Chondrocyte (in vitro differentiated cells): Measurements from ENCODE around the gene ACSS3. TPM values are rescaled to one million over a fixed set of nuclear protein-coding genes. Genes with fewer than 3 reads are reported as not detected.
A peak's percentile ranks its signal among the peaks of the same experiment; 100 is the strongest.

Experiments
- DNase-seq: peaks from one replicate; pipeline ENCODE4 v3.0.0; 2021; ENCODE audit warnings: mixed read lengths, low spot score
- H3K27ac Mint-ChIP-seq: one replicate; pipeline ENCODE4 v1.8.0; 2021; ENCODE audit warnings: mild to moderate bottlenecking, moderate library complexity, mixed read lengths; ENCODE audit not compliant: unreplicated experiment
- H3K27me3 Mint-ChIP-seq: 2 replicates; pipeline ENCODE4 v1.8.0; 2021; ENCODE audit warnings: low read depth, mixed read lengths
- H3K36me3 Mint-ChIP-seq: 2 replicates; pipeline ENCODE4 v1.8.0; 2021; ENCODE audit warnings: low read depth, mixed read lengths
- H3K4me1 Mint-ChIP-seq: 2 replicates; pipeline ENCODE4 v1.8.0; 2021; ENCODE audit warnings: low read depth, mild to moderate bottlenecking, mixed read lengths
- H3K4me3 Mint-ChIP-seq: one replicate; pipeline ENCODE4 v1.8.0; 2021; ENCODE audit warnings: mild to moderate bottlenecking, moderate library complexity, mixed read lengths; ENCODE audit not compliant: unreplicated experiment
- H3K9me3 Mint-ChIP-seq: 2 replicates; pipeline ENCODE4 v1.8.0; 2021; ENCODE audit warnings: low read depth, mixed read lengths
- CTCF ChIP-seq: fragments of 200-600 bp; sonication (generic); IDR thresholded peaks from 2 replicates; pipeline ENCODE4 v1.5.0; 2021; ENCODE audit warnings: antibody characterized with exemption, mild to moderate bottlenecking, moderate library complexity
- total RNA-seq: library from RNA; stranded (reverse); gene quantifications from 3 replicates; pipeline ENCODE4 v1.2.1, GENCODE V29; 2021

ACSS3 gene
- total RNA-seq, 1 donor from 2014 or later: 2.2 TPM

GRCh38 chr12:81070846-81071245 is 7.0 kb upstream of the ACSS3 start:
- Mint-ChIP-seq H3K36me3 (no peaks in the 10 kb centered on the region), H3K27me3 (peaks cover 11% of the 10 kb centered on the region), H3K4me3 (no peak overlapping the region), H3K4me1 (no peaks in the 10 kb centered on the region), H3K27ac (no peak overlapping the region), H3K9me3 (peaks cover 3% of the 10 kb centered on the region)
- no peak for TF ChIP-seq CTCF
- DNase-seq: no peak

GRCh38 chr12:81075539-81075938 is 2.3 kb upstream of the ACSS3 start:
- H3K4me3 Mint-ChIP-seq: no peak overlapping the region
- H3K27ac Mint-ChIP-seq: no peak overlapping the region
- peaks cover 16% of the 10 kb centered on the region for H3K4me1 Mint-ChIP-seq
- H3K36me3 Mint-ChIP-seq: no peaks in the 10 kb centered on the region
- no peak for DNase-seq
- no peak for TF ChIP-seq CTCF
- no peaks in the 10 kb centered on the region for H3K9me3 Mint-ChIP-seq
- H3K27me3 Mint-ChIP-seq: no peaks in the 10 kb centered on the region

- Mint-ChIP-seq H3K4me1 (peaks cover 16% of the 10 kb centered on the region), H3K4me3 (peak overlapping the region; percentile 72), H3K36me3 (no peaks in the 10 kb centered on the region), H3K27ac (no peak overlapping the region), H3K27me3 (no peaks in the 10 kb centered on the region), H3K9me3 (no peaks in the 10 kb centered on the region)
- no peak for TF ChIP-seq CTCF
- DNase-seq: no peak
These were observed 572 bp upstream of the ACSS3 start for GRCh38 chr12:81077329-81077685.

GRCh38 chr12:81078469-81079196 is 754 bp downstream of the ACSS3 start:
- peaks cover 16% of the 10 kb centered on the region for H3K4me1 Mint-ChIP-seq
- no peaks in the 10 kb centered on the region for H3K36me3 Mint-ChIP-seq
- DNase-seq: no peak
- H3K27ac Mint-ChIP-seq: no peak overlapping the region
- no peaks in the 10 kb centered on the region for H3K27me3 Mint-ChIP-seq
- H3K4me3 Mint-ChIP-seq: peak overlapping the region; percentile 72
- no peak for TF ChIP-seq CTCF
- no peaks in the 10 kb centered on the region for H3K9me3 Mint-ChIP-seq

- no peaks in the 10 kb centered on the region for H3K27me3 Mint-ChIP-seq
- H3K9me3 Mint-ChIP-seq: no peaks in the 10 kb centered on the region
- peaks cover 16% of the 10 kb centered on the region for H3K4me1 Mint-ChIP-seq
- H3K36me3 Mint-ChIP-seq: no peaks in the 10 kb centered on the region
- H3K4me3 Mint-ChIP-seq: no peak overlapping the region
- no peak overlapping the region for H3K27ac Mint-ChIP-seq
- no peak for TF ChIP-seq CTCF
- no peak for DNase-seq
These were observed 1.6 kb downstream of the ACSS3 start for GRCh38 chr12:81079280-81080076.
